HG03442 (cell line): ENCODE results near the gene ARHGAP22.

Experiments used
- ATAC-seq: cut with Tn5 transposase; IDR thresholded peaks from one replicate; pipeline ENCODE4 v1.9.1; 2021; ENCODE audit warnings: mild to moderate bottlenecking, moderate library complexity; ENCODE audit not compliant: unreplicated experiment

ARHGAP22 gene

DNA sequence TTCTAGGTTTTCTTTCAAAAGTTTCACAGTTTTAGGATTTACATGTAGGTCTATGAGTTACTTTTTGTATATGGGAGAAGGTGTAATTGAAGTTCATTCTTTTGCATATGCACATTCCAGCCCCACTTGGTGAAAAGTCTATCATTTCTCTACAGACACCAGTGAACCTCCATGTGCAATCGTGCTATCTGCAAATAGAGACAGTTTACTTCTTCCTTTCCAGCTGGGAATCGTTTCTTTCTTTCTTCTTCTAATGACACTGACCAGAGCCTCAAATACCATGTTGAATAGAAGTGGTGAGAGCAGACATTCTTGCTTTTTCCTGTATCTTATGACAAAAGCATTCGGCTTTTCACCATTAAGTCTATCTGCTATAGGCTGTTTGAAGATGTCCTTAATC, 122.7 kb downstream of the ARHGAP22 start:
- ATAC-seq: no peak

- ATAC-seq: no peak
Observed at GRCh38 chr10:48481385-48481784, 123.5 kb downstream of the ARHGAP22 start.

- ATAC-seq: no peak
Observed at GRCh38 chr10:48480397-48481374, 124.2 kb downstream of the ARHGAP22 start.

GRCh38 chr10:48478980-48479811, 125.7 kb downstream of the ARHGAP22 start:
- ATAC-seq: no peak

DNA sequence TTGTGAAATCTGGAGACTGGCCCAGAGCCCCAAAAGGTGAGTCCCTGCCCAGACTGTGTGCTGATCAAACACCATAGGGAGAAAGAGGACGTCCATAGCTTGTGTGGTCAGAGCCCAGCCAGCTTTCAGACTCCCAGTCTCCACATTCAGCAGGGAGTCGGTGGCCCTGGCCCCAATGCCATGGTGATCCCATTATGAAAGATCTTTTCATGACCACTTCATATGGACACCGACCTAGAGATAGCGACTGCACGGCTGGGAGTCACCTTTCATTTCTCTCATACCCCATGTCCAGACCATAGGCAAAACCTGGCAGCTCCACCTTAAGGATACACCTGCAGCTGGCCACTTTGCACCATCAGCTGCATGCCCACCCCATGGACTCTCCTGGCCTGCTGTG, 126.4 kb downstream of the ARHGAP22 start:
- no peak for ATAC-seq

DNA sequence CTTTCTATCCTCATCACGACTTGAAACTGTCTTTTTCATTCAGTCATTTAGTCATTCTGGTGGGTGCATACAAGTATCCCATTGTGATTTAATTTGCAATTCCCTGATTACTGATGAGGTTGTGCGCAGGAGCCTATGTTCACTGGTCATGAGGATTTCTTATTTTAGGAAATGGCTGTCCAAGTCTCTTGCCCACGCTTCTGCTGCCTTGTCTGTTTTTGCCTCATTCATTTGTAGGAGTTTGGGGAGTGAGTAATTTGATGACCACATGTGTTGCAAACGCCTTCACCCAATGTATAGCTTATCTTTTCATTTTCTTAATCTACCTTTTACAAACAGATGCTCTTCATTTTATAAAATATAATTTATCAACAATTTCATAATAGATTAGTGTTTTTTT, 127.3 kb downstream of the ARHGAP22 start:
- ATAC-seq: no peak

GRCh38 chr10:48477141-48477540, 127.7 kb downstream of the ARHGAP22 start:
- ATAC-seq: no peak

DNA sequence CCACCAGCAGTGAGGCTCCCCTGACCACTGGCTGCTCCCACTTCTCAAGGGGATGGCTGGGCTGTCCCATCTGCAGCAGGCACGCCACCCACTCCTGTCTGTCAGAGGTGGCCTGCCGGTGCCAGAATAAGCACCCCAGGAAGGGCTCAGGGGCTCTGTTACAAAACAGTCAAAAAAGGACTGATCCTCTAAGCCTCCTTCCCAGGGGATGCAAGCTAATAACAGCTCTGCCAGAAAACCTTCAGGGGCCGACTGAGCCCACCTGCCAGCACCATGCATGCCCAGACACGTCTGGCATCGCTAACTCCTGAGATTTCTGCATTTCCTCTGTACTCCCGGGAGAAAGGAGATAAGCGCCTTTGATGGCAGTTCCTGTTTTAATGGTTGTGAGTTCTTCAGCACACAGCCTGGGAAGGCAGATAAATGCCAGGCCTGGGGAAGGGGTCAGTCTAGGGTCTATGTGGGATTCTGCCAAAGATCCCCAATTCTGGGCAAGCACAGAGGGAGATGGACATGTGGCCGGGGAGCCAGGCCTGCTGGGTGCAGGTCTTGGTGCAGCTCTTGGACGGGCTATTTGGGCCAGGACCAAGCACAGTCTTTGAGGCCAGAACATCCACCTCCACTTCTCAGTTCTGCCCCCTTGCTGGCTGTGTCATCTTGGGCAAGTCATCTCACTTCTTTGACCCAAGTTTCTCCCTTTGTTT, 128.4 kb downstream of the ARHGAP22 start:
- ATAC-seq: no peak

DNA sequence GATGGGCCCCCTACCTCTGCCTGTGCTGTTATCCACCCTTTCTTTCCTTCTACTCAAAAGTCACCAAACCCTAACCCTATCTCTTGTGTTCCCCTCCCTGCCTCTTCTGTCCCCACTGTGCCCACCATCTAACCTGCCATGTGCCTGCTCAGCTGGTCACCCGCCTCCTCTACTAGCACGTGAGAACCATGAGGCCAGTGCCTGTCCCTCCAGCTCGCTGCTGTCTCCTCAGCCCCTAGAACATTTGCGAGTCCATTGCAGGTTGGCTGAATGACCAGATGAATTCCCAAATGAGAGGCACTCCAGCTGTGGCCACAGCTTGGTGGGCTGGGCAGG, 129.0 kb downstream of the ARHGAP22 start:
- ATAC-seq: no peak

- no peak for ATAC-seq
Observed at GRCh38 chr10:48474765-48475365, 130.0 kb downstream of the ARHGAP22 start.

- no peak for ATAC-seq
Observed at GRCh38 chr10:48473704-48474103, 131.2 kb downstream of the ARHGAP22 start.

- no peak for ATAC-seq
Observed at GRCh38 chr10:48472501-48473069, 132.3 kb downstream of the ARHGAP22 start.

- ATAC-seq: no peak
Observed at GRCh38 chr10:48470893-48471805, 133.7 kb downstream of the ARHGAP22 start.

GRCh38 chr10:48470115-48470892, 134.6 kb downstream of the ARHGAP22 start:
- ATAC-seq: no peak

GRCh38 chr10:48469516-48470020, 135.3 kb downstream of the ARHGAP22 start:
- ATAC-seq: no peak

- no peak for ATAC-seq
Observed at GRCh38 chr10:48468866-48469511, 135.9 kb downstream of the ARHGAP22 start.

GRCh38 chr10:48468130-48468790, 136.6 kb downstream of the ARHGAP22 start:
- ATAC-seq: no peak
